B cell (primary cell): ENCODE measurements around the gene DPEP2NB. TPM values are rescaled to one million over a fixed set of nuclear protein-coding genes. Genes with fewer than 3 reads are reported as not detected.

Experiments used
- ATAC-seq: fragments of 200-7000 bp; cut with Tn5 transposase; one replicate; pipeline ENCODE4 v1.10.0; 2021; ENCODE audit warnings: low read depth, mild to moderate bottlenecking, moderate number of reproducible peaks, moderate library complexity
- CTCF ChIA-PET: fragments of 350-600 bp; sonication (Branson Sonifier 250); formaldehyde crosslinking; loops from one replicate; lab custom pipeline; 2021; ENCODE audit warnings: antibody characterized with exemption, inconsistent platforms; lab: Charles Lee
- POLR2A ChIA-PET: fragments of 350-600 bp; sonication (Branson Sonifier 250); formaldehyde crosslinking; loops from one replicate; lab custom pipeline; 2021; ENCODE audit warnings: antibody characterized with exemption; lab: Charles Lee
- DNase-seq: peaks from one replicate; pipeline ENCODE4 v3.0.0; 2013
- H2AFZ ChIP-seq: 2 replicates; pipeline ENCODE4 v1.6.1; 2012; ENCODE audit warnings: mild to moderate bottlenecking, low read depth, low read length; ENCODE audit not compliant: insufficient read depth, poor library complexity, severe bottlenecking
- H3K27ac ChIP-seq, 2 donors: 1 replicate in 1 of 2; 2 replicates in 1 of 2; pipeline ENCODE4 v1.5.1; 2012 to 2013; ENCODE audit warnings: low read length in 2 of 2, mild to moderate bottlenecking in 2 of 2, moderate library complexity in 1 of 2
- H3K27me3 ChIP-seq, 4 experiments: fragments of 200-600 bp in 1 of 4; sonication (generic) in 1 of 4; replicated peaks in 1 of 4; 1 replicate in 2 of 4; 2 replicates in 2 of 4; pipeline versions ENCODE4 v1.6.1 to v1.7.0; 2013 to 2016; ENCODE audit warnings: low read length in 3 of 4, mild to moderate bottlenecking in 2 of 4, mixed read lengths in 1 of 4, moderate library complexity in 1 of 4; ENCODE audit not compliant: insufficient read depth in 4 of 4, control insufficient read depth in 3 of 4; ENCODE audit errors: control extremely low read depth in 1 of 4
- H3K36me3 ChIP-seq, 2 experiments: replicated peaks in 1 of 2; 1 replicate in 1 of 2; 2 replicates in 1 of 2; pipeline versions ENCODE4 v1.6.1 to v1.7.1; 2013; ENCODE audit warnings: low read length in 1 of 2; ENCODE audit not compliant: insufficient read depth in 2 of 2, control insufficient read depth in 1 of 2; ENCODE audit errors: control extremely low read depth in 1 of 2, extremely low read depth in 1 of 2
- H3K4me1 ChIP-seq, 2 donors: fragments of 200-600 bp in 1 of 2; sonication (generic) in 1 of 2; 1 replicate in 1 of 2; 2 replicates in 1 of 2; pipeline versions ENCODE4 v1.5.1 to v1.6.1; 2013 to 2017; ENCODE audit warnings: low read length in 2 of 2; ENCODE audit not compliant: control insufficient read depth in 2 of 2, insufficient read depth in 2 of 2
- H3K4me2 ChIP-seq: replicated peaks from 2 replicates; pipeline ENCODE3; 2012; ENCODE audit warnings: mild to moderate bottlenecking, low read depth, low read length; ENCODE audit not compliant: poor library complexity, severe bottlenecking
- H3K4me3 ChIP-seq, 5 experiments: fragments of 200-600 bp in 1 of 5; sonication (generic) in 1 of 5; 1 replicate in 3 of 5; 2 replicates in 2 of 5; pipeline versions ENCODE4 v1.5.1 to v1.7.0; 2011 to 2016; ENCODE audit warnings: low read length in 4 of 5, mild to moderate bottlenecking in 4 of 5, low read depth in 2 of 5, control low read depth in 1 of 5, moderate library complexity in 1 of 5; ENCODE audit not compliant: insufficient read depth in 1 of 5; ENCODE audit errors: control extremely low read depth in 1 of 5, extremely low read depth in 1 of 5
- H3K79me2 ChIP-seq: fragments of 200-600 bp; sonication (generic); one replicate; pipeline ENCODE4 v1.6.0; 2016; ENCODE audit warnings: low read length; ENCODE audit not compliant: control insufficient read depth, insufficient read depth
- H3K9ac ChIP-seq: fragments of 200-600 bp; sonication (generic); 2 replicates; pipeline ENCODE4 v1.6.1; 2017; ENCODE audit warnings: mild to moderate bottlenecking, low read length, moderate library complexity
- H3K9me3 ChIP-seq, 3 donors: one replicate each; pipeline versions ENCODE4 v1.6.1 to v1.7.1; 2013; ENCODE audit warnings: low read length in 2 of 3; ENCODE audit not compliant: control insufficient read depth in 2 of 3, insufficient read depth in 1 of 3; ENCODE audit errors: control extremely low read depth in 1 of 3
- H4K20me1 ChIP-seq: 2 replicates; pipeline ENCODE4 v1.6.0; 2012; ENCODE audit warnings: mild to moderate bottlenecking, low read length; ENCODE audit not compliant: insufficient read depth, control insufficient read depth, poor library complexity, severe bottlenecking
- H3K27ac Mint-ChIP-seq: one replicate; pipeline ENCODE4 v1.8.0; 2021; ENCODE audit warnings: mixed read lengths
- H3K27me3 Mint-ChIP-seq: one replicate; pipeline ENCODE4 v1.8.0; 2021; ENCODE audit warnings: mixed read lengths
- H3K4me1 Mint-ChIP-seq: one replicate; pipeline ENCODE4 v1.8.0; 2021; ENCODE audit warnings: mixed read lengths
- H3K4me3 Mint-ChIP-seq: one replicate; pipeline ENCODE4 v1.8.0; 2021; ENCODE audit warnings: mixed read lengths
- H3K9me3 Mint-ChIP-seq: one replicate; pipeline ENCODE4 v1.8.0; 2022; ENCODE audit warnings: mixed read lengths; ENCODE audit not compliant: insufficient read depth
- CTCF ChIP-seq: fragments of 200-600 bp; IDR thresholded peaks from one replicate; pipeline ENCODE4 v1.8.0; 2022; ENCODE audit warnings: antibody characterized with exemption, mild to moderate bottlenecking
- EZH2 ChIP-seq: IDR thresholded peaks from 2 replicates; pipeline ENCODE4 v1.6.1; 2012; ENCODE audit warnings: borderline replicate concordance, low read depth, mild to moderate bottlenecking, moderate library complexity, low read length; ENCODE audit not compliant: insufficient read depth, poor library complexity, severe bottlenecking
- WGBS: methylation state at CpG from one replicate; pipeline ENCODE4 v1.1.5; 2013; ENCODE audit warnings: missing lambda C conversion rate; ENCODE audit not compliant: insufficient coverage; 5-methylcytosine and 5-hydroxymethylcytosine counted together
- intact Hi-C: fragments of 100-400 bp; cut with micrococcal nuclease; formaldehyde crosslinking; loops from one replicate; pipeline ENCODE4 v1.10.0; 2022
- polyA plus RNA-seq: library from polyadenylated mRNA; depleted of rRNA; stranded (reverse); fragments of >200 nt; gene quantifications from 2 replicates; pipeline ENCODE4 v1.2.3, GENCODE V29; 2012
- total RNA-seq, 2 donors: library from RNA; stranded (reverse); fragments of 120-200 nt in 1 of 2; gene quantifications; 1 replicate in 1 of 2; 2 replicates in 1 of 2; pipeline versions ENCODE4 v1.2.3 to v1.2.4, GENCODE V29; 2013 to 2022

The DPEP2NB gene
- total and polyA plus RNA-seq, 2 donors (not counting 1 experiment from before 2014, with no cell fraction given), result not detected

GRCh38 chr16:68062910-68063393, 47.2 kb upstream of the DPEP2NB start:
- Mint-ChIP-seq H3K4me3 (no peak overlapping the region), H3K4me1 (peaks cover 15% of the 10 kb centered on the region)
- CTCF ChIA-PET, result interaction anchor here (0.6 to 14.0 kb wide), 6 partner anchors 20 to 243 kb away, joined by 3 to 242 read pairs (median 6); partner anchors contain the start of genes NFATC3 and NRN1L

GRCh38 chr16:68061396-68061795, 45.7 kb upstream of the DPEP2NB start:
- H2AFZ ChIP-seq, result no peak overlapping the region
- no peak overlapping the region for H3K4me3 ChIP-seq
- Mint-ChIP-seq H3K9me3 (no peaks in the 10 kb centered on the region), H3K27ac (peak overlapping the region; percentile 74), H3K4me3 (no peak overlapping the region), H3K27me3 (no peaks in the 10 kb centered on the region), H3K4me1 (peaks cover 13% of the 10 kb centered on the region)
- intact Hi-C loops, result no loop called here
- peaks cover 16 to 70% of the 10 kb centered on the region in 2 experiments for H3K36me3 ChIP-seq
- H3K27me3 ChIP-seq, result no peaks in the 10 kb centered on the region
- TF ChIP-seq CTCF (no peak), EZH2 (no peak)
- no peak overlapping the region for H3K27ac ChIP-seq
- WGBS, result 62% methylated on average over 3 of the region's 3 CpGs
- no peak overlapping the region for H3K9ac ChIP-seq
- POLR2A ChIA-PET, result interaction anchor here (1.2 kb wide), 1 partner anchor 23 kb away, joined by 4 read pairs; no protein-coding TSS in a partner anchor
- no peak overlapping the region for H3K4me2 ChIP-seq
- no peak for DNase-seq
- H4K20me1 ChIP-seq, result peaks cover 49% of the 10 kb centered on the region
- ATAC-seq, result no peak
- peaks cover 3 to 15% of the 10 kb centered on the region in 2 donors for H3K4me1 ChIP-seq
- CTCF ChIA-PET, result interaction anchor here (0.6 to 1.8 kb wide), 8 partner anchors 9 to 540 kb away, joined by 3 to 9 read pairs (median 4); partner anchors contain the start of gene NFATC3
- H3K79me2 ChIP-seq, result peaks cover 28% of the 10 kb centered on the region
- H3K9me3 ChIP-seq, result no peaks in the 10 kb centered on the region

More at GRCh38 chr16:68062910-68063393, 47.2 kb upstream of the DPEP2NB start:
- no peak for DNase-seq
- no peaks in the 10 kb centered on the region for H3K27me3 Mint-ChIP-seq
- H3K9me3 Mint-ChIP-seq, result no peaks in the 10 kb centered on the region
- H3K4me3 ChIP-seq, result no peak overlapping the region
- no peaks in the 10 kb centered on the region for H3K27me3 ChIP-seq
- intact Hi-C loops, result no loop called here
- no peak overlapping the region for H3K27ac ChIP-seq
- peaks cover 3 to 15% of the 10 kb centered on the region in 2 donors for H3K4me1 ChIP-seq
- peaks cover 18 to 67% of the 10 kb centered on the region in 2 experiments for H3K36me3 ChIP-seq
- no peak overlapping the region for H3K27ac Mint-ChIP-seq
- H4K20me1 ChIP-seq, result peaks cover 44% of the 10 kb centered on the region
- no peak overlapping the region for H3K9ac ChIP-seq
- no peak overlapping the region for H2AFZ ChIP-seq
- no peak for ATAC-seq
- no peak for TF ChIP-seq EZH2
- POLR2A ChIA-PET, result interaction anchor here (0.6 kb wide), 1 partner anchor 57 kb away, joined by 5 read pairs; no protein-coding TSS in a partner anchor
- H3K4me2 ChIP-seq, result no peak overlapping the region
- no peaks in the 10 kb centered on the region for H3K9me3 ChIP-seq
- peaks cover 26% of the 10 kb centered on the region for H3K79me2 ChIP-seq
- WGBS, result 90% methylated on average over 2 of the region's 4 CpGs
